Keratinocyte (primary cell): Measurements from ENCODE around the gene FAF1.

Experiments
- CTCF ChIP-seq, 3 experiments: IDR thresholded peaks in 1 of 3; conservative IDR thresholded peaks in 1 of 3; optimal IDR thresholded peaks in 1 of 3; 2 replicates in 2 of 3; 3 replicates in 1 of 3; pipeline versions ENCODE3 to v1.5.1; 2011; ENCODE audit warnings: low read length in 3 of 3, mild to moderate bottlenecking in 3 of 3, moderate library complexity in 2 of 3, control low read depth in 1 of 3, inconsistent platforms in 1 of 3; ENCODE audit not compliant: insufficient read depth in 2 of 3; ENCODE audit errors: extremely low read depth in 1 of 3
- EZH2 ChIP-seq: IDR thresholded peaks from one replicate; pipeline ENCODE4 v1.6.1; 2012; ENCODE audit warnings: inconsistent platforms, mild to moderate bottlenecking, low read length, moderate library complexity

DNA sequence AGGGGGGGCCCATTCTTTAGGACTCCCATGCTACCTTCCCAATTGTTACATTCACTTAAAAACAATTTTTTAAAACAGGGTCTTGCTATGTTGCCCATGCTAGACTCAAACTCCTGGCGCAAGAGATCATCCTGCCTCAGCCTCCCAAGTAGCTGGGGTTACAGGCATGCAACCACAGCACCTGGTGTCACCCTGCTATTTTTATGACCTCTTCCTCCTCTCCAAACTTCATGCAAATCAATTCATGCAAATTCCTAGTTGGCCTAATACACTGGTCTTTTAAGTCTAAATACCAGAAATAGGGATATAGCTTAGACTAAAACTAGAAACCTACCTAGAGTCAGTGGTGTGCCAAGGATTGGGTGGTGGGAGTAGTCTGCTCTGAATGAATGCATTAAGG is 40.1 kb upstream of the FAF1 start:
- TF ChIP-seq CTCF (optimal IDR thresholded peaks at IDR 0.05 in 1 of 3, IDR thresholded peaks at IDR 0.05 in 1 of 3, conservative IDR thresholded peaks at IDR 0.05 in 1 of 3; ENCODE audit: extremely low read depth in 1 of 3, insufficient read depth in 2 of 3, low read length in 3 of 3) (no peak), EZH2 (no peak)
